GM18511 (cell line): ENCODE data around the gene RNF223.
"Not testable (repeated sequence)": the region's sequence is repeated elsewhere in the genome, so short reads cannot be mapped to it uniquely, and the experiment has no call there.

ENCODE experiments used
- ATAC-seq: cut with Tn5 transposase; IDR thresholded peaks from one replicate; pipeline ENCODE4 v1.9.1; 2021; ENCODE audit warnings: mild to moderate bottlenecking, moderate library complexity; ENCODE audit not compliant: unreplicated experiment

RNF223 gene

GRCh38 chr1:1110561-1110971 is 36.5 kb upstream of the RNF223 start:
- ATAC-seq = no peak

GRCh38 chr1:1109743-1110142 is 35.6 kb upstream of the RNF223 start:
- ATAC-seq = no peak

GRCh38 chr1:1106510-1107221 is 32.6 kb upstream of the RNF223 start:
- no peak for ATAC-seq

GRCh38 chr1:1104152-1104551 is 30.0 kb upstream of the RNF223 start:
- ATAC-seq = not testable (repeated sequence)

- no peak for ATAC-seq
These were observed 27.4 kb upstream of the RNF223 start for GRCh38 chr1:1101503-1101902.

- ATAC-seq = no peak
These were observed 26.2 kb upstream of the RNF223 start for GRCh38 chr1:1100296-1100695.

GRCh38 chr1:1099506-1100183 is 25.5 kb upstream of the RNF223 start:
- no peak for ATAC-seq

- ATAC-seq = no peak
These were observed 24.7 kb upstream of the RNF223 start for GRCh38 chr1:1098681-1099421.

- ATAC-seq = not testable (repeated sequence)
These were observed 22.0 kb upstream of the RNF223 start for GRCh38 chr1:1096136-1096535.

- no peak for ATAC-seq
These were observed 20.9 kb upstream of the RNF223 start for GRCh38 chr1:1094981-1095380.

- ATAC-seq = no peak
These were observed 19.5 kb upstream of the RNF223 start for GRCh38 chr1:1093610-1093943.

- ATAC-seq = no peak
These were observed 18.9 kb upstream of the RNF223 start for GRCh38 chr1:1092894-1093609.

GRCh38 chr1:1092149-1092855 is 18.2 kb upstream of the RNF223 start:
- no peak for ATAC-seq

- no peak for ATAC-seq
These were observed 17.4 kb upstream of the RNF223 start for GRCh38 chr1:1091344-1092148.

- ATAC-seq = no peak
These were observed 16.6 kb upstream of the RNF223 start for GRCh38 chr1:1090424-1091343.

GRCh38 chr1:1089731-1090423 is 15.8 kb upstream of the RNF223 start:
- ATAC-seq = no peak

- no peak for ATAC-seq
These were observed 14.9 kb upstream of the RNF223 start for GRCh38 chr1:1088801-1089680.
